ENCODE data around the gene GAN. TPM values are rescaled to one million over a fixed set of nuclear protein-coding genes. Genes with fewer than 3 reads are reported as not detected.

GAN gene
- total RNA-seq, 1 experiment from 2014 or later: 6.6 TPM

GRCh38 chr16:81357711-81358260, 43.0 kb downstream of the GAN start:
- DNase-seq (ENCODE audit: low read depth): peak; percentile 12

DNA sequence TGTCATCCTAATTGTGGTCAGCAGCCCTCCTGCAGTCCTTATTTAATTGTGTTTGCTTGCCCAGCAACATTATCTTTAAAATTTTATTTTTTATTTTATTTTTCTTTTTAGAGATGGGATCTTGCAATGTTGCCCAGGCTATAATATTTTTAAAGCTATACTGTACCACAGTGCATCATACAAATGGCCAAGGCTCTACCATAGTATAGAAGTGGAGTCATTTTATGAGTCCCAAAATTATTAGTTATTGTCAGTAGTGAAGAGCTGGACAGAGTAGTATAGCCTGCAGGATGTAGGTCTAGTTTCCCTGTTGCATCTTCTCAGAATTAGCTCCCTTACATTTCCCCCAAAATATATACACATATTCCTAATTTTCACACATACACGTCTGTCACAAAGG, 44.1 kb downstream of the GAN start:
- no peak for DNase-seq (ENCODE audit: low read depth)

GRCh38 chr16:81360135-81360534, 45.4 kb downstream of the GAN start:
- no peak for DNase-seq (ENCODE audit: low read depth)

- no peak for DNase-seq (ENCODE audit: low read depth)
Measured at GRCh38 chr16:81365731-81366130, 51.0 kb downstream of the GAN start.

- DNase-seq (ENCODE audit: low read depth): peak; percentile 54
Measured at GRCh38 chr16:81366316-81366932, 51.7 kb downstream of the GAN start.

DNA sequence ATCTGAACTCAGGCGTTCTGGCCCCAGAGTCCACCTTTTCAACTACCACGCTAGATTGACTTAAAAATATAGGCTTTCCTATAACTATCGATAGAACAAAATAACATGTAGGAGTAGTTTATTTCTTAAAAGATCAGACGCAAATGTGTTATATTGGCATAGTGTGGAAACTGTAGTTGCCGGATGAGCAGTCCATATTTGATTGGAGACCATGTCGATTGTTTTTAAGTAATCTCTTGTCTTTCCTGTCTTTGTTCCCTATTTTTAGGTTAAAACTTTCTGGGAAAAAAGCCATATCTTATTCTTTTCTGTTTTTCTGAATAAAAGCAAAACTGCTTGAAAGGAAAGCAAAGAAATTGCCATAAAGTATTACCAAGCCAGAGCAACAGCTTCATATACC, 53.1 kb downstream of the GAN start:
- DNase-seq (ENCODE audit: low read depth): no peak

- DNase-seq (ENCODE audit: low read depth): no peak
Measured at GRCh38 chr16:81369888-81370504, 55.2 kb downstream of the GAN start.

GRCh38 chr16:81371106-81371505, 56.3 kb downstream of the GAN start:
- no peak for DNase-seq (ENCODE audit: low read depth)

DNA sequence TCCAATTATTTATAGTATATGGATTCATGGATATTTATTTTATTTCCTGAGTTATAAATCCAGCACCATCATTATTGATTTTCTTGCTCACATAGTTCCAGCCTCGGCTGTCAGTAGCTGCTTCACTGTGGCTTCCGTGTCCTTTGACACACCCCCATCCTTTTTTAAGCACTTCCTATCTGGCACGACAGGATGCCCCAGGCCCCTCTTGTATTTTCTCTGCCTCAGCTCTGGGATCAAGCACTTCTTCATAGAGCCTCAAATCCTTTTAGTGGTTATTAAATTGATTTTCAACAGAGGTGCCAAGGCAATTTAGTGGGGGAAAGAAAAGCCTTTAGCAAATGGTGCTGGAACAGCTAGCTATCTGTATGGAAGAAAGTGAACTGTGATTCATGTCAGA, 59.8 kb downstream of the GAN start:
- no peak for DNase-seq (ENCODE audit: low read depth)

- peak; percentile 59 for DNase-seq (ENCODE audit: low read depth)
Measured at GRCh38 chr16:81376880-81377279, 62.1 kb downstream of the GAN start.

DNA sequence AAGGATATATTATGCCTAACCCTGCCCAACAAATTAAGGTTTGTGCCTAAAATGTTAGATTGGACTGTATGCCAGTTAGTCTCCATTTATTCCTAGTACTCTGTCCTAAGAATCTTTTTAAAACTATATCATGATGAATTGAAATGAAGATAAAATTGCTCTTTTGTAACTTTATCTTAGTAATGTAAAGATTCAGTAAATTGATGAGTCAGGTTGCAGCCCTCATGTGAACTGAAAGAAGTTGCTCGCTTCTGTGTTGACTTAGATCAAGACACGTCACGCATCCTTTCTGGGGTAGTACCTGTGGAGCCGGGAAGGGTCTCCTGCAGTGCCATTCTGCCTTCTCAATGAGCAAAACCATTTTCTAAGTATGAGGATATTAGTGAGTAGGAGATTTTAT, 63.3 kb downstream of the GAN start:
- no peak for DNase-seq (ENCODE audit: low read depth)

GRCh38 chr16:81380932-81381331, 66.2 kb downstream of the GAN start:
- DNase-seq (ENCODE audit: low read depth): no peak

- DNase-seq (ENCODE audit: low read depth): no peak
Measured at GRCh38 chr16:81384006-81384405, 69.2 kb downstream of the GAN start.

GRCh38 chr16:81385031-81385756, 70.4 kb downstream of the GAN start:
- DNase-seq (ENCODE audit: low read depth): no peak

DNA sequence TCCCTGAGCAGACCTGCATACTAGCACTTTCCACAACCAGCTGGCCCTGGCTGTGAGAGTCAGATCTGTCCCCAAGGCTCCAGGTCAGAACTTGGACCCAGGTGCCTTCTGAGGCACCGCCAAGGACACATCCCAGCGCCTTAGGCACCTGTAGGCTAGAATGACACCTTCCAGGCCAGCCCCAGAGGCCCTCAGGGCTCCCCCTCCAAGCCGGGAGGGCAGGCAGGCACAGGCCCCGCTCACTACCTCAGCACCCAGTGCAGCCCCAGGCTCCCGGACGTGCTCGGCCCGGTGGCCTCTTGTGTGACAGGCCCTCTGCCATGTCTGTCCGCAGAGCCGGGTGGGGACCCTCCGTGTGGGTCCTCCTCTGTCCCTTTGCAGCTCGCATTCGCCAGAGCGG, 73.6 kb downstream of the GAN start:
- no peak for DNase-seq (ENCODE audit: low read depth)

DNA sequence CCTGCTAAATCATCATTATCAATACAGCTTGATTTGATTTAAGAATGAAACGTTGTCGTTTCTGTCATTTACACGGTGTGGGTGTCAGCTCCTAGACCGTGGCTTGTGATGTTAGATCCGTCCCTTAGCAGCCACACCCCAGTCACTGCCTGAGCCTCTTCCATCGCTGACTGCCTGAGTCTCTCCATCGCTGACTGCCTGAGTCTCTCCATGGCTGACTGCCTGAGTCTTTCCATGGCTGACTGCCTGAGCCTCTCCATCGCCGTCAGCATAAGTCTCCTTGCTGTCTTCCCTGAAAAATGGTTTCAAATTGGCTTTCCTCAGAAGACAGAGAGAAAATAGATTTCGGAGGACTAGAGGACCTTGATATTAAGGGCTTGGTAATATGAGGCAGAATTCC, 76.1 kb downstream of the GAN start:
- DNase-seq (ENCODE audit: low read depth): no peak

- no peak for DNase-seq (ENCODE audit: low read depth)
Measured at GRCh38 chr16:81392011-81392410, 77.2 kb downstream of the GAN start.

- DNase-seq (ENCODE audit: low read depth): no peak
Measured at GRCh38 chr16:81394416-81394815, 79.7 kb downstream of the GAN start.

DNA sequence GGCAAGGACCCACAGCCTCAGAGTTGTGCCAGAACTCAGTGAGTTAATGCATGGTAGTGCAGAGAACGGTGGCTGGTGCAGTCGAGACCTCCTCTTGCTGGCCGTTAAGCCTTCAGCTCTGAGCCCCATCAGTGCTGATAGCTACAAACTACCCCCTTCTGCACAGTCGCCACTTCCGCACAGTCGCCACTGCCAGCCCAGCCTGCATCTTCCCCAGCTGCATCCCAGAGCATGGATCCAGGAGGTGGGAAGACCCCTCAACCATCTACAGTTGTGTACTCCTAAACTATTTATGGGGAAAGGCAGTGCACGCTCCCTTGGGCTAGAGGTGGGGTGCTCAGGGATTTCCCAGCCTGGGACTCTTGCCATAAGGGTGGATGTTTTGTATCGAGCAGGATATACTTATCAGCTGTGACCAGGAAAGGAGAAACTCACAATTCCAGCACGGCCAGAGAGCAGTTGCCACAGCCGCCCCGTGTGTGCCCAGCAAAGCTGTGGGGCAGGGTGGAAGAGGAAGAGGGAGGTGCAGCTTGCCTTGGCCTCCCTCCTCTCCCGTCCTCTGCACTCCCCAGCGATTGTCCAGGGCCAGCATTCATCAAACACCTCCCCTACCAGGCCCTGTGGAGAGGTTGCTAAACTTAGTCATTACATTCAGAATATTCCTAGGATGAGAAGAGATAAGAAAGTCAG, 80.3 kb downstream of the GAN start:
- no peak for DNase-seq (ENCODE audit: low read depth)

GRCh38 chr16:81397058-81397878, 82.5 kb downstream of the GAN start:
- no peak for DNase-seq (ENCODE audit: low read depth)

DNA sequence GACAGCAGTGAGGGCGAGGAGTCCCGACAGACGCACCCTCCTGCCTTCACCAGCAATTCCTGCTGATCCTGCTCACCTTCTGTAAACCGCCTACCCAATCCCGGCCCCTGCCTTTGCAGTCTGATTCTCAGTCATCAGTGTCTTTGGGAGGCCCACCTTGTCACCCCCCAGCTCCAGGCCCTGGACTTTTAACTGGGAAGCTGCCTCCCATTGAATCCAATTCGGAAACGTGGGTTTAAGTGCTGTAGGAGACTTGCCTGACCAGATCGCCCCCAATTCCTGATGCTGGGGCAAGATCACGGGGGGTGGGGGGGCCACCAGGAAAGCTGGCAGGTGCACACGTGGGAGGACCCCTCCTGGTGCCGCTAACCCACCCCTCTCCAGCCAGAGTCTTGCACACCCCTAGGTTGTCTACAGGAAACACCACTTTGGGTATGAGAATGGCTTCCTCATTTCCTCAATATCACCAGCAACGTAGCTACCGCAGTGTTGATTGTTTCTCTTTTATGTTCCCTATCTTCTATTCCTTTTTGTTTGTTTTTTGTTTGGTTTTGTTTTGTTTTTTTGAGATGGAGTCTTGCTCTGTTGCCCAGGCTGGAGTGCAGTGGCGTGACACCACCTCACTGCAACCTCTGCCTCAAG, 83.2 kb downstream of the GAN start:
- no peak for DNase-seq (ENCODE audit: low read depth)
